Hepatocyte (in vitro differentiated cells): ENCODE data around the gene SSBP3.

Source experiments
- EZH2 ChIP-seq: fragments of 200-600 bp; sonication (generic); IDR thresholded peaks from 2 replicates; pipeline ENCODE4 v1.6.1; 2016; ENCODE audit warnings: antibody characterized with exemption, mild to moderate bottlenecking, borderline replicate concordance
- TF ChIP-seq, protein P1 (sequence below): fragments of 200-600 bp; sonication (generic); IDR thresholded peaks from 2 replicates; pipeline ENCODE4 v1.5.1; 2016; ENCODE audit warnings: antibody characterized with exemption, mild to moderate bottlenecking; ENCODE audit not compliant: poor library complexity

DNA sequence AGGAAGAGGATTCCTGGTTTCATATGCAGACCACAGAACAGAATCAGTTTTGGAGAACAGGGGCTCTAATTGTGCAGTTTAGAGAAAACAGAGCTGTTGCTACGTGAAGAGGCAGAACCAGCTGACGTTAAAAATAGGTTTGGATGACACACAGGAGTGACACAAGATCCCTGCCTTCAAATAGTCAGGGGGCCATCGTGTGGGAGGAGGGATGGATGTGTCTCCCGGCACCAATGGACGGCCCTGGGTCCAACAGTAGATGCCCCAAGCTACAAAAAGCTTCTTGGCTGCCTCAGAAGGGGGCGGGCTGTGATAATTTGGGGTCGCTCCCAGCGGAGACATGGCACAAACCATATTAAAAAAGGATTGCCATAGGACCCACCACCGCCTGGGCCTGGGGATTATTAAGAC is 118.4 kb downstream of the SSBP3 start:
- TF ChIP-seq EZH2 = no peak
- TF ChIP-seq, protein P1, sequence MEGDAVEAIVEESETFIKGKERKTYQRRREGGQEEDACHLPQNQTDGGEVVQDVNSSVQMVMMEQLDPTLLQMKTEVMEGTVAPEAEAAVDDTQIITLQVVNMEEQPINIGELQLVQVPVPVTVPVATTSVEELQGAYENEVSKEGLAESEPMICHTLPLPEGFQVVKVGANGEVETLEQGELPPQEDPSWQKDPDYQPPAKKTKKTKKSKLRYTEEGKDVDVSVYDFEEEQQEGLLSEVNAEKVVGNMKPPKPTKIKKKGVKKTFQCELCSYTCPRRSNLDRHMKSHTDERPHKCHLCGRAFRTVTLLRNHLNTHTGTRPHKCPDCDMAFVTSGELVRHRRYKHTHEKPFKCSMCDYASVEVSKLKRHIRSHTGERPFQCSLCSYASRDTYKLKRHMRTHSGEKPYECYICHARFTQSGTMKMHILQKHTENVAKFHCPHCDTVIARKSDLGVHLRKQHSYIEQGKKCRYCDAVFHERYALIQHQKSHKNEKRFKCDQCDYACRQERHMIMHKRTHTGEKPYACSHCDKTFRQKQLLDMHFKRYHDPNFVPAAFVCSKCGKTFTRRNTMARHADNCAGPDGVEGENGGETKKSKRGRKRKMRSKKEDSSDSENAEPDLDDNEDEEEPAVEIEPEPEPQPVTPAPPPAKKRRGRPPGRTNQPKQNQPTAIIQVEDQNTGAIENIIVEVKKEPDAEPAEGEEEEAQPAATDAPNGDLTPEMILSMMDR = no peak
